Heart right ventricle (tissue), 16 donors: ENCODE measurements around the gene EFL1. TPM values are rescaled to one million over a fixed set of nuclear protein-coding genes. Genes with fewer than 3 reads are reported as not detected.
"Not testable (repeated sequence)": the region's sequence is repeated elsewhere in the genome, so short reads cannot be mapped to it uniquely, and the experiment has no call there.

Experiments
- ATAC-seq, 8 donors: fragments of 200-7000 bp; cut with Tn5 transposase; one replicate each; pipeline ENCODE4 v1.9.1; 2020; ENCODE audit warnings: mild to moderate bottlenecking in 8 of 8, moderate library complexity in 8 of 8, moderate number of reproducible peaks in 1 of 8
- DNase-seq, 2 donors: peaks; one replicate each; pipeline ENCODE4 v3.0.0-alpha.2; 2020
- H3K27ac ChIP-seq, 10 donors: fragments of 200-600 bp; sonication (generic) in 2 of 10; one replicate each; pipeline versions ENCODE4 v1.5.0 to v1.8.0; 2020 to 2022; ENCODE audit warnings: mild to moderate bottlenecking in 3 of 10
- H3K27me3 ChIP-seq, 7 donors: fragments of 200-600 bp; one replicate each; pipeline ENCODE4 v1.8.0; 2021 to 2022; ENCODE audit warnings: mild to moderate bottlenecking in 2 of 7
- H3K36me3 ChIP-seq, 9 donors: fragments of 200-600 bp; sonication (generic) in 1 of 9; one replicate each; pipeline versions ENCODE4 v1.5.0 to v1.8.0; 2020 to 2022; ENCODE audit warnings: mild to moderate bottlenecking in 2 of 9
- H3K4me1 ChIP-seq, 9 donors: fragments of 200-600 bp; sonication (generic) in 1 of 9; one replicate each; pipeline versions ENCODE4 v1.5.0 to v1.8.0; 2020 to 2022; ENCODE audit warnings: mild to moderate bottlenecking in 4 of 9
- H3K4me3 ChIP-seq, 10 donors: fragments of 200-600 bp; sonication (generic) in 2 of 10; one replicate each; pipeline versions ENCODE4 v1.5.0 to v1.8.0; 2020 to 2022; ENCODE audit warnings: mild to moderate bottlenecking in 7 of 10, moderate library complexity in 2 of 10
- H3K9me3 ChIP-seq, 11 donors: fragments of 200-600 bp in 10 of 11; sonication (generic) in 2 of 11; one replicate each; pipeline versions ENCODE4 v1.5.0 to v1.8.0; 2013 to 2022; ENCODE audit warnings: mild to moderate bottlenecking in 2 of 11, control low read depth in 1 of 11, moderate library complexity in 1 of 11
- WGBS, 2 donors: extraction: QIAGEN DNeasy Blood & Tissue Kit; methylation state at CpG; one replicate each; pipeline ENCODE4 v1.1.7; 2013; ENCODE audit warnings: inconsistent platforms in 1 of 2; 5-methylcytosine and 5-hydroxymethylcytosine counted together
- intact Hi-C, 10 donors: fragments of 100-400 bp; cut with DNase I; formaldehyde crosslinking; loops; one replicate each; pipeline versions ENCODE4 v1.11.1 to v1.14.2; 2022
- polyA plus RNA-seq, 2 donors: library from polyadenylated mRNA; stranded (reverse); fragments of 200-250 nt; gene quantifications; one replicate each; pipeline ENCODE4 v1.2.3, GENCODE V29; 2013
- total RNA-seq, 10 donors: library from RNA; stranded (reverse); fragmentation: NEBNext Ultra II Directional in 3 of 10; extraction: Animal tissue kit (Norgen Biotek cat#: 25700) in 3 of 10; gene quantifications; one replicate each; pipeline versions ENCODE4 v1.2.1 to v1.2.4, GENCODE V29; 2021 to 2023
- TF ChIP-seq, protein P1 (sequence below), 9 donors: fragments of 200-600 bp; sonication (generic) in 2 of 9; IDR thresholded peaks; one replicate each; pipeline versions ENCODE4 v1.5.0 to v1.8.0; 2021 to 2022; ENCODE audit warnings: antibody characterized with exemption in 9 of 9, mild to moderate bottlenecking in 5 of 9, moderate library complexity in 1 of 9
- donor health status: Arrhythmogenic right ventricular cardiomyopathy.
- donor health status: ischemic (EF 13 %, LVEDD 7.1; RV severe dilation, severe dysfunction).
- donor health status: healthy with polysubstance abuse.
- donor health status: DM: no; HTN: yes; CAD: no.
- donor health status: DM: no; HTN: no; CAD: no.
- donor health status: ischemic (EF 25% LVEDD 6.9; RV normal size, moderate dysfunction).
- donor health status: ischemic (EF 25% LVEDD 5.7; RV mildly dilated, moderate dysfunction).
- donor health status: healthy.
- donor health status: DM: yes; HTN: yes; CAD: no.
- donor health status: Ischemic cardiomyopathy.
- donor health status: ischemic (EF 35%, LVEDD 5.7; RV mildly dilated, moderate dysfunction).
- donor health status: nonischemic (EF 11% LVEDD 7.7; RV severe dilation, severe dysfunction).
- donor health status: DM: yes; HTN: yes; CAD: no.
- donor health status: PGD.
- donor health status: ischemic (EF 29% LVEDD 5.4; RV normal size, mild dysfunction).
- donor health status: nonischemic (EF 23%, LVEDD 6.1; RV moderate dilation, normal function).

Gene EFL1
- total and polyA plus RNA-seq, 12 donors: 3.7 to 19.3 (median 13.5) TPM

DNA sequence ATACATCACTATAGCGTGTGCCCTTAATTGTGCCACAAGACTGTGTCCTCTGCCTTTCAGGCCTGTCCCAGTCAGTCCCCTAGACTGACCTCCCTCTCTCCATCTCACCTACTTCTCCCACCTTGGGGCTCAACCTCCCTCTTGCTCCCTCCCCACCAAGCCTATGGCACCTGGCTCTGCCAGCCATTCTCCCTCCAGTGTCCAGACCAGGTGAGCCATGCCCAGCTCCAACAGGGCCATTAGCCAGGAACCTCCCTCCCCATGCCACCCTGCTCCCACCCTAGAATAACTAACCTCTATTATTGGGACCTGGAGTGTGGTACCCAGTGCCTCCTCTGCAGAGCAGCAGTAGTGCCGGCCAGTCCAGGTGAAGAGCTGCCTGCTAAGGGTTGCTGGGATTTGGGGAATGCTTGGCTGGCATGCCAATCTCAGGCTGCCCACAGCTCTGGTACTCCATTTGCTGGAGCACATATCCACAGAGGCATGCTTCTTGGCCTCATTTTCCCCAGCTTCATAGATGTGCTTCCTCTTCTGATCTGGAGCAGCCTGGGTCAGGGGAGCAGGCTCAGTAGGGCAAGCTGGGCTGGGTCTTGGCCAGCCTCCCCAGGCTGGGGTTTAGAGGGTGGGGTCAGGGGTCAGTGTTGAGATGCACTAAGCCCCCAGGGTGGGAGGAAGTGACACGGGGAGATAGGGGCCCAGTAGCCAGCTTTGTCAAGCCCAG, 38.9 kb upstream of the EFL1 start:
- Histone ChIP-seq H3K27me3 (peaks cover 0 to 6% (median 0%) of the 10 kb centered on the region in 7 donors), H3K9me3 (no peaks in the 10 kb centered on the region), H3K4me1 (peaks cover 0 to 11% (median 2%) of the 10 kb centered on the region in 9 donors), H3K36me3 (no peaks in the 10 kb centered on the region), H3K4me3 (no peak overlapping the region), H3K27ac (peak overlapping the region in 1 of 10 donors; percentile 27)
- WGBS, 2 donors: 82 to 84% methylated on average over 3 of the region's 3 CpGs
- DNase-seq (no peak), ATAC-seq (no peak)
- intact Hi-C loops: no loop called here
- TF ChIP-seq, protein P1, sequence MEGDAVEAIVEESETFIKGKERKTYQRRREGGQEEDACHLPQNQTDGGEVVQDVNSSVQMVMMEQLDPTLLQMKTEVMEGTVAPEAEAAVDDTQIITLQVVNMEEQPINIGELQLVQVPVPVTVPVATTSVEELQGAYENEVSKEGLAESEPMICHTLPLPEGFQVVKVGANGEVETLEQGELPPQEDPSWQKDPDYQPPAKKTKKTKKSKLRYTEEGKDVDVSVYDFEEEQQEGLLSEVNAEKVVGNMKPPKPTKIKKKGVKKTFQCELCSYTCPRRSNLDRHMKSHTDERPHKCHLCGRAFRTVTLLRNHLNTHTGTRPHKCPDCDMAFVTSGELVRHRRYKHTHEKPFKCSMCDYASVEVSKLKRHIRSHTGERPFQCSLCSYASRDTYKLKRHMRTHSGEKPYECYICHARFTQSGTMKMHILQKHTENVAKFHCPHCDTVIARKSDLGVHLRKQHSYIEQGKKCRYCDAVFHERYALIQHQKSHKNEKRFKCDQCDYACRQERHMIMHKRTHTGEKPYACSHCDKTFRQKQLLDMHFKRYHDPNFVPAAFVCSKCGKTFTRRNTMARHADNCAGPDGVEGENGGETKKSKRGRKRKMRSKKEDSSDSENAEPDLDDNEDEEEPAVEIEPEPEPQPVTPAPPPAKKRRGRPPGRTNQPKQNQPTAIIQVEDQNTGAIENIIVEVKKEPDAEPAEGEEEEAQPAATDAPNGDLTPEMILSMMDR (IDR thresholded peaks at IDR 0.05): no peak

DNA sequence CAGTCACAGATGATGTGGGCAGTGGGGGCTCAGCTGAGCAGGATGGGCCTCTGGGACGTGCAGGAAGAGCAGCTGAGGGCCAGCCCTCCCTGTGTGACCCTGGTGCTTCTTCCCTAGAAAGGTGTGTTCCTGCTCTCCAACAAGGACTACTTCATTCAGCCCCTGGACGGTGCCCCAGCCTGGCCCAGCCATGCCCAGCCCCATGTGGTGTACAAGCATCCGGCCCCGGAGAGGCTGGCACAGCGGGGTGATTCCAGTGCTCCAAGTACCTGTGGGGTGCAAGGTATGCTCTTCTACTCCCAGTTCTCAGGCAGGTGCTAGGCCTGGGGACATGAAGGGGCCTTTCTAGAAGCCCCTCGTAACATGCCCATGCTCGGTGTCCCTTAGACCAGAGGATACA, 38.3 kb upstream of the EFL1 start:
- H3K36me3 ChIP-seq: no peaks in the 10 kb centered on the region
- DNase-seq (no peak), ATAC-seq (peak in 4 of 8 donors; percentile 3 to 35 (median 17))
- no peak overlapping the region for H3K4me3 ChIP-seq
- intact Hi-C loops: no loop called here
- H3K27ac ChIP-seq: peak overlapping the region in 2 of 10 donors; percentile 27 to 31
- H3K4me1 ChIP-seq: peaks cover 0 to 11% (median 2%) of the 10 kb centered on the region in 9 donors
- TF ChIP-seq, protein P1 (IDR thresholded peaks at IDR 0.05): no peak
- no peaks in the 10 kb centered on the region for H3K9me3 ChIP-seq
- H3K27me3 ChIP-seq: peaks cover 0 to 6% (median 0%) of the 10 kb centered on the region in 7 donors
- WGBS, 2 donors: 87 to 93% methylated on average over 7 of the region's 7 CpGs

DNA sequence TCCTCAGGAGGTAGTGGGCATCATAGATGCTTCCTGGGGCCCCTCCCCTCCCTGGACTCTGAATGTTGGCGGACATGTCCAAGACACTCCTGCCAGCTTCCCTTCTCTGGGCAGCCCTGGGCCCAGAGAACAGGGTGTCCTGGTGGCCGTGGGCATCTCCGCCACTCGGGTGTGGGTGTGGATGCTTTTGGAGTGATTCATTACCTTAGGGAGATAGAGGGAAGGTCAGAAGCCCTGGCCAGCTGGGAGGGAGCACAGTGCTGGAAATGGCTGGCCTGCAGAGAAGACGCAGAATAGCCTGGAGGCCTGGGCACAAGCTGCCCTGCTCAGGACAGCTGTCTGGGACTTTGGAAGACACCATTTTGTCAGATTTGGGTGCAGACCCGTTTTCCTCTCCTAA, 37.8 kb upstream of the EFL1 start:
- DNase-seq (peak; percentile 17 to 42), ATAC-seq (peak; percentile 29 to 92 (median 88))
- H3K9me3 ChIP-seq, H3K27me3 ChIP-seq, intact Hi-C loops, H3K4me3 ChIP-seq, H3K36me3 ChIP-seq: not testable (repeated sequence)
- peaks cover 0 to 11% (median 2%) of the 10 kb centered on the region in 9 donors for H3K4me1 ChIP-seq
- whole genome bisulfite sequencing, 2 donors: 50 to 56% methylated on average over 6 of the region's 6 CpGs
- peak overlapping the region in 2 of 10 donors; percentile 27 to 31 for H3K27ac ChIP-seq

DNA sequence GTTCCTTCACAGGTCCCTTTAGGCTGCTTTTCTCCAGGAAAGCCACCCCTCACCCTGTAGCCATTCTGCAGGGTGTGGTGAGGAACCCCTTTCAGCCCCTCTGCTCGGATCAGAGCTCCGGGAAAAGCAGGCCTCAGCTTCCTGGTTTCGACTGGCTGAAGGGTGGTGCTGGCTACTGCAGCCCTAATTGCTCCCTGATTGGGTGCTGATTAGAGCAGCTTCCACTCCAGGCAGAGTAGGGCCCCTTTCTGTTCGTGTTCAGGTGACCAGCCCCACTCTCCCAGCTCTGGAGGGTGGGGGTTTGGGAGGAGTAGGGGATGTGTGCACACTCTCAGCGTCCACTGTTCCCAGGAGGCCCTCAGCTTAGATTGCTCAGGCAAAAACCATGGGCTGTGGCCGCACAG, 37.0 kb upstream of the EFL1 start:
- peaks cover 0 to 11% (median 2%) of the 10 kb centered on the region in 9 donors for H3K4me1 ChIP-seq
- 67 to 73% methylated on average over 3 of the region's 6 CpGs for WGBS, 2 donors
- H3K36me3 ChIP-seq, H3K27me3 ChIP-seq, H3K27ac ChIP-seq, H3K4me3 ChIP-seq, DNase-seq, H3K9me3 ChIP-seq, intact Hi-C loops, ATAC-seq: not testable (repeated sequence)

DNA sequence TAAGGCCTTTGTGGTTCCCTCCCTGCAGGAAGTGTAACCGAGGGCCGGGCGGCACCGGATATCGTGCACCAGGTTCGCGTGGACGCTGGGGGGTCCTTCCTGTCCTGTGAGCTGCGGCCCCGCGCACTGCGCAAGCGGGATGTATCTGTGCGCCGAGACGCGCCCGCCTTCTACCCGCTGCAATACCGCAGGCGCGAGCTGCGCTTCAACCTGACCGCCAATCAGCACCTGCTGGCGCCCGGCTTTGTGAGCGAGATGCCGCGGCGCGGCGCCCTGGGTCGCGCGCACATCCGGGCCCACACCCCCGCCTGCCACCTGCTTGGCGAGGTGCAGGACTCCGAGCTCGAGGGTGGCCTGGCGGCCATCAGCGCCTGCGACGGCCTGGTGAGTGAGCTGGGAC, 36.0 kb upstream of the EFL1 start:
- Histone ChIP-seq H3K36me3 (no peaks in the 10 kb centered on the region), H3K9me3 (no peaks in the 10 kb centered on the region), H3K27me3 (peaks cover 0 to 6% (median 0%) of the 10 kb centered on the region in 7 donors), H3K27ac (no peak overlapping the region), H3K4me1 (peaks cover 0 to 11% (median 2%) of the 10 kb centered on the region in 9 donors), H3K4me3 (peak overlapping the region in 1 of 10 donors; percentile 18)
- WGBS, 2 donors: 22 to 28% methylated on average over 44 of the region's 44 CpGs
- TF ChIP-seq, protein P1 (IDR thresholded peaks at IDR 0.05): no peak
- no peak for ATAC-seq
- intact Hi-C loops: no loop called here
- no peak for DNase-seq
